ENCODE data around the gene ADAT3.

ADAT3 gene

DNA sequence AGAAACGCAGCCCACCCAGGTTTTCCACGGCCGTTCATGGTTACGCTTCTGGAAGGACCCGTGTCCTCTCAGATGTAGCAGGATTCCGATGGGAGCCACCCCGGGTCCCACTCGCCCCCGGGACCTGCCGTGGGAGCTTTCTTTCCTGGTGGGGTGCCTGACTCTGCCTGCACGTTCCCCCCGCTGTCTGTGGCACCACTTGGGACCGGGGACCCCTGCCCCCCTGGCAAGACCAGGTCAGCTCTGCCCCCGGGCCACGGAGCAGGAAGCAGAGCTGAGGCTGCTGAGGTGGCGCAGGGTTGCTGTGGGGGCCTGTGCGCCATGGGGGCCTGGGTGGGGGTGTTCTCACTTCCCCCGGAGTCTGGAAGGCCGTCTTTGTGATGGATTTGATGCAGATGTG, 47.8 kb downstream of the ADAT3 start:
- Histone ChIP-seq H3K9ac (ENCODE audit: low read depth, low read length) (no peak overlapping the region), H3K4me1 (ENCODE audit: insufficient read depth, low read length) (no peaks in the 10 kb centered on the region), H3K4me2 (ENCODE audit: insufficient read depth, low read length) (no peak overlapping the region), H3K27ac (ENCODE audit: low read length) (no peak overlapping the region), H3K36me3 (ENCODE audit: insufficient read depth, low read length) (peaks cover 60% of the 10 kb centered on the region), H3K4me3 (ENCODE audit: low read depth in 1 of 2, low read length in 2 of 2) (no peak overlapping the region), H3K79me2 (ENCODE audit: insufficient read depth, low read length) (peaks cover 95% of the 10 kb centered on the region), H2AFZ (ENCODE audit: low read depth, low read length) (no peak overlapping the region), H3K9me3 (ENCODE audit: insufficient read depth, low read length, severe bottlenecking) (no peaks in the 10 kb centered on the region), H3K27me3 (ENCODE audit: insufficient read depth, low read length, poor library complexity) (no peaks in the 10 kb centered on the region), H4K20me1 (ENCODE audit: insufficient read depth, low read length) (peaks cover 88% of the 10 kb centered on the region)
- DNase-seq = no peak
- no peak for ATAC-seq (ENCODE audit: insufficient read depth, low read depth)
- no peak for TF ChIP-seq EZH2 (IDR thresholded peaks at IDR 0.05; ENCODE audit: borderline replicate concordance, low read depth, low read length, severe bottlenecking)
- TF ChIP-seq, protein P1, sequence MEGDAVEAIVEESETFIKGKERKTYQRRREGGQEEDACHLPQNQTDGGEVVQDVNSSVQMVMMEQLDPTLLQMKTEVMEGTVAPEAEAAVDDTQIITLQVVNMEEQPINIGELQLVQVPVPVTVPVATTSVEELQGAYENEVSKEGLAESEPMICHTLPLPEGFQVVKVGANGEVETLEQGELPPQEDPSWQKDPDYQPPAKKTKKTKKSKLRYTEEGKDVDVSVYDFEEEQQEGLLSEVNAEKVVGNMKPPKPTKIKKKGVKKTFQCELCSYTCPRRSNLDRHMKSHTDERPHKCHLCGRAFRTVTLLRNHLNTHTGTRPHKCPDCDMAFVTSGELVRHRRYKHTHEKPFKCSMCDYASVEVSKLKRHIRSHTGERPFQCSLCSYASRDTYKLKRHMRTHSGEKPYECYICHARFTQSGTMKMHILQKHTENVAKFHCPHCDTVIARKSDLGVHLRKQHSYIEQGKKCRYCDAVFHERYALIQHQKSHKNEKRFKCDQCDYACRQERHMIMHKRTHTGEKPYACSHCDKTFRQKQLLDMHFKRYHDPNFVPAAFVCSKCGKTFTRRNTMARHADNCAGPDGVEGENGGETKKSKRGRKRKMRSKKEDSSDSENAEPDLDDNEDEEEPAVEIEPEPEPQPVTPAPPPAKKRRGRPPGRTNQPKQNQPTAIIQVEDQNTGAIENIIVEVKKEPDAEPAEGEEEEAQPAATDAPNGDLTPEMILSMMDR (IDR thresholded peaks at IDR 0.05; ENCODE audit: borderline replicate concordance, extremely low read depth, low read length, poor library complexity, severe bottlenecking) = no peak

DNA sequence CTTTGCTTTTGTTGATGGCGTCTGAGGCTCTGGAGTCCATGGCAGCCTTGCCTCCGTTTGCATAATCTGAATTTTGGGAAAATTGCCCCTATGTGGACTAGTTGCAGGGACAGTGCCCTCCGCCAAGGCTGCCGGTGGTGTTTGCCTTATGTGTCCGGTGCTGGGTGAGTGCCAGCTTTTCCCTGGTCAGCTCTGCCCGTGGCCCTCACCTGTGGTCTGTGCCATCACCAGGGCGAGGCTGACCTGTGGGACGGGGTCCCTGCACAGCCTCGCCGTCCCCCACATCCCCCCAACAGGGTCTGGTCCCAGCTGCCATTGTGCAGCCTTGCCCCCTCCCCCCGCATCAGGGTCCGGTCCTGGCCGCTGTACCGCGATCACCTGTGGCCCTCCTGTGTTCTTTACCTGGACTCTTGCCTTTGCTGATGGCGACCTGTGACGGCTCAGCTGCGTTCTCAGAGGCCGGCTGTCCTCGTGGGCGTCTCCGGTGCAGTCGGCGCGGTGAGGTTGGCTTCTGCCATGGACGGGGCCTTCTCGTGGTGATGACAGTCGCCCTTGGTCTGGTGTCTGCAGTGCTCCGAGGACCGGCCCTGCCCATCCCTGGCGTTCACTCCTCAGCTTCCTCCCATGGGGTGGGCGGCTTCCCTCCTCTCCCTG, 48.4 kb downstream of the ADAT3 start:
- Histone ChIP-seq H3K4me3 (ENCODE audit: low read depth in 1 of 2, low read length in 2 of 2) (no peak overlapping the region), H2AFZ (ENCODE audit: low read depth, low read length) (no peak overlapping the region), H3K27me3 (ENCODE audit: insufficient read depth, low read length, poor library complexity) (no peaks in the 10 kb centered on the region), H3K4me2 (ENCODE audit: insufficient read depth, low read length) (no peak overlapping the region), H3K27ac (ENCODE audit: low read length) (no peak overlapping the region), H3K4me1 (ENCODE audit: insufficient read depth, low read length) (no peaks in the 10 kb centered on the region), H3K36me3 (ENCODE audit: insufficient read depth, low read length) (peaks cover 58% of the 10 kb centered on the region), H4K20me1 (ENCODE audit: insufficient read depth, low read length) (peaks cover 87% of the 10 kb centered on the region), H3K9ac (ENCODE audit: low read depth, low read length) (no peak overlapping the region), H3K79me2 (ENCODE audit: insufficient read depth, low read length) (peaks cover 96% of the 10 kb centered on the region), H3K9me3 (ENCODE audit: insufficient read depth, low read length, severe bottlenecking) (no peaks in the 10 kb centered on the region)
- DNase-seq = no peak
- TF ChIP-seq, protein P1 (IDR thresholded peaks at IDR 0.05; ENCODE audit: borderline replicate concordance, extremely low read depth, low read length, poor library complexity, severe bottlenecking) = no peak
- TF ChIP-seq EZH2 (IDR thresholded peaks at IDR 0.05; ENCODE audit: borderline replicate concordance, low read depth, low read length, severe bottlenecking) = no peak
- no peak for ATAC-seq (ENCODE audit: insufficient read depth, low read depth)

DNA sequence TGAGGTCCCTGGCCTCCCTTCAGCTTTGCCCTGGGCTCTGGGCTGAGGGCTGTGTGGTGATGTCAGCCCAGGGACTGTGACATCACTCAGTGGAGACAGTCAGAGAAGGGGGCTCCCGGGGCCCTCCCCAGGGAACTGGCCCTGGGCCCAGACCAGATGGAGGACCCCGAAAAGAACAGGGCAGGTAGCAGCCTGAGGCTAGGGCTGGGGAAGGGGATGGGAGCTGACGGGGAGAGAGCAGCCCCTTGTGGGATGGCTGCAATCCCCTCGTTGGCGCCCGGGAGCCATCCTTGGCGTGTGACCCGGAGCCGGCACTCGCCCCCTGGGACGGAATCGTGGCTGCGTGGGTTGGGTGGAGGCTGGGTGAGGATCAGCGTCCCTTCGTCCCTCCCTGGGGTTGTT, 49.3 kb downstream of the ADAT3 start:
- Histone ChIP-seq H3K9me3 (ENCODE audit: insufficient read depth, low read length, severe bottlenecking) (no peaks in the 10 kb centered on the region), H3K27me3 (ENCODE audit: insufficient read depth, low read length, poor library complexity) (no peaks in the 10 kb centered on the region), H2AFZ (ENCODE audit: low read depth, low read length) (no peak overlapping the region), H3K4me1 (ENCODE audit: insufficient read depth, low read length) (no peaks in the 10 kb centered on the region), H3K4me3 (ENCODE audit: low read depth in 1 of 2, low read length in 2 of 2) (no peak overlapping the region), H3K27ac (ENCODE audit: low read length) (no peak overlapping the region), H4K20me1 (ENCODE audit: insufficient read depth, low read length) (peaks cover 82% of the 10 kb centered on the region), H3K9ac (ENCODE audit: low read depth, low read length) (no peak overlapping the region), H3K36me3 (ENCODE audit: insufficient read depth, low read length) (peaks cover 49% of the 10 kb centered on the region), H3K4me2 (ENCODE audit: insufficient read depth, low read length) (no peak overlapping the region), H3K79me2 (ENCODE audit: insufficient read depth, low read length) (peaks cover 93% of the 10 kb centered on the region)
- no peak for TF ChIP-seq EZH2 (IDR thresholded peaks at IDR 0.05; ENCODE audit: borderline replicate concordance, low read depth, low read length, severe bottlenecking)
- TF ChIP-seq, protein P1 (IDR thresholded peaks at IDR 0.05; ENCODE audit: borderline replicate concordance, extremely low read depth, low read length, poor library complexity, severe bottlenecking) = no peak
- DNase-seq = no peak
- no peak for ATAC-seq (ENCODE audit: insufficient read depth, low read depth)
